GM18861 (cell line): Measurements from ENCODE around the gene NMD3.
"Not testable (repeated sequence)": the region's sequence is repeated elsewhere in the genome, so short reads cannot be mapped to it uniquely, and the experiment has no call there.

Experiments
- ATAC-seq: cut with Tn5 transposase; IDR thresholded peaks from one replicate; pipeline ENCODE4 v1.9.1; 2021; ENCODE audit not compliant: unreplicated experiment

Gene NMD3

DNA sequence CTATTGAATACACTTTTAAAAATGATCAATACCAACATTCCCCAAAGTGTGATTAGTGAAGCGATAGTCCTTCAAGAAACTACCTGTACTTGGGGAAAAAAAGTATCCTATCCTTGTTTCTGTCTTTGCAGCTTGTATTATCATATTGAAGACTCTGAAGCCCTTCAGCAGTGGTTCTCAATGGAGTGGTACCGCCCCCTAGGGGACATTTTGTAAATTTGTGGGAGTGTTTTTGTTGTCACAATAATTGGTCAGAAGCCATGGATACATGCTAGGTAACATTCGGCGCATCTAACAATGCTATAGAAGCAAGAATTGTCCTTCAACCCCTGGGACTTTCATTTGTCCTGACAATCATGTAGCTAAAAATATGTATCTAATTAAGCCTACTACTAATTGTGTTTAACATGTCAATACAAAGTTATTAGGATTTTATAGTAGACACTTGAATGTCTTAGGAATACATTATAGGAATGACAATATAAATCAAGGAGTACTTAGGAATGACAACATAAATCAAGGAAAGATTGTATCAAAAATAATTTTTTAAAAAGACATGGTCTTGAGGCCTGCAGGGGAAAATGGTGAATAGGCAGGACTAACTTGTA, 53.7 kb downstream of the NMD3 start:
- ATAC-seq = peak; percentile 90

DNA sequence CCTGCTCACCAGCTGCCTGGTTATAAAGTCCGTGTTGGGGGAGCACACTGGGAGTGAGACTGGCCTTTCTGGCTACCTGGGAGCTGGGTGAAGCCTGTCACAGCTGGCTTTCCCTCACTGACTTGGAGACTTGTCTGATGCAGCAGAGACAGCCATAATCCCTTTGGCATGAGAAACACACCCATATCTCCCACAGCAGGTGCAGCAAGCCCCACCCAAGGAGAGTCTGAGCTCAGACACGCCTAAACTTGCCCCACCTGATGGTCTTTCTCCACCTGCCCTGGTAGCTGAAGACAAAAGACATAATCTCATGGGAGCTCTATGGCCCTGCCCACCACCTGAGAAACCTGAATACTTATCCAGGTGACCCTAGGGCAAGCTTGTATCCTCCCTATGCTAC, 54.8 kb downstream of the NMD3 start:
- no peak for ATAC-seq

DNA sequence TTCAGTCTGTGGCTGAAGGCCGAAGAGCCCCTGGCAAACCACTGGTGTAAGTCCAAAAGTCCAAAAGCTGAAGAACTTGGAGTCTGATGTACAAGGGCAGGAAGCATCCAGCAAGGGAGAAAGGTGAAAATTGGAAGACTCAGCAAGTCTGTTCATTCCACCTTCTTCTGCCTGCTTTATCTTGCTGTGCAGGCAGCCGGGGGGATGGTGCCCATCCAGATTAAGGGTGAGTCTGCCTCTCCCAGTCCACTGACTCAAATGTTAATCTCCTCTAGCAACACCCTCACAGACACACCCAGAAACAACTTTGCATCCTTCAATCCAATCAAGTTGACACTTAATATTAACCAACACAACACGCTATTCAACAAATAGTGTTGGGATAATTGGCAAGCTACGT, 61.3 kb downstream of the NMD3 start:
- ATAC-seq = not testable (repeated sequence)

DNA sequence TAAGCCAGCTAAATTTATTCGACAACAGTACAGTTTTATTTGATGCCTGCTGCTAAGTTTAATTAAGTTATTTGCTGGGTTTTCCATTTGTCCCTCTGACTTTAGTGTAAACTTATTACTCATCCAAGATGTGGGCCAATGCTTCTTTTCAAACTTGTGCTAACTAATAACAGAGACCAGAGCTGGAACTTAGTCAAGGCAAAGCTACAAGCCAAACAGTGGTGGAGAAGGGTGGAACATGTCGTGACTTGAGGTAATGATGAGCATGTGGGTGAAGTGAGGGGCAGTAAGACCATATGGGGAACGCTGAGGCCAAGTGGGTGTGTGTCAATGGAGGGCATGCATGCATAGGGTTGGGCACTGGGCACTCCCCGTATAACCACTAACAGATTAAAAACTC, 63.9 kb downstream of the NMD3 start:
- no peak for ATAC-seq

DNA sequence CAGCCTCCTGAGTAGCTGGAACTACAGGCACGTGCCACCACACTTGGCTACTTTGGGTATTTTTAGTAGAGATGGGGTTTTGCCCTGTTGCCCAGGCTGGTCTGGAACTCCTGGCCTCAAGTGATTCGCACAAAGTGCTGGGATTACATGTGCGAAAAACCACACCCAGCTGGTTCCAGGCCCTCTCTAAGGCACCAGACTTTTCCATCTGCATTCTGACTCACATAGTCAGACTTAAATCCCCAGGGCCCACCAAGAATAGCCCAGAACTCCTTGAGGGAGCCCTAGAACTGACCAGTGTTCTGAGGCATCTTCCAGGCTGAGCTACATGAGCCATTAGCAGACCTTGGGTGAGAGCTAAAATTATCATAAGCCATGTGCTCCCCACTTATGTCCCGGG, 68.1 kb downstream of the NMD3 start:
- no peak for ATAC-seq

DNA sequence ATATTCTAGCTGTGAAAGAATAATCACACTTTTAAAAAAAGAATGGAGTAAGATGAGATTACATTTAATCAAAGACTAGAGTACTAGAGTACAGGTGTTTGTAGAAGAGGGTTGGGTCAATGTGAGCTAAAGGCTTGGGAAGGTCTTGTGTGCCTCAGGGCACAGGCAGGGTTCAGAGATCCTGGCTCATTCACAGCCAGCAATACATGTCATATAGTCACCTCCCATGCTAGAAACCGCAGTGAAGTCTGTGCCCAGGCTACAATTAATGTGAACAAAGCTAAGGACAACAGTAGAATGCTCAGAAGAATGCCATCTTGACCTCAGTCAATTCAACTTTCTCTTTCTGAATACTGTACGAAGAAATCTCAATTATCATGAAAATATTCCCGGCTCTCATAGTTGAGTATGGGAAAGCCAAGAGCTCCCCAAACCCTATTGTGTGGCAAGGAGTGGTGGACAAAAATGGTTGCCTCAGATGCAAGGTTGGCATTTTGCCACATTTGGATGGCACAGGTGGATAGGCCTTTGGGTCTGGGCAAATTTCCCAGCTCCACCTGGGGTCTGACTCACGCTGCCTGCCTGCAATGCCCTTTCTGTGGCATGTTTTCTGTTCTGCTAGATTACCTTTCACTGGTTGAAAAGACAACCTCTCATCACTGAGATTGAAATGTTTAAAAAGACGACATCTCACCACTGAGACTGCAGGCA, 70.2 kb downstream of the NMD3 start:
- no peak for ATAC-seq

DNA sequence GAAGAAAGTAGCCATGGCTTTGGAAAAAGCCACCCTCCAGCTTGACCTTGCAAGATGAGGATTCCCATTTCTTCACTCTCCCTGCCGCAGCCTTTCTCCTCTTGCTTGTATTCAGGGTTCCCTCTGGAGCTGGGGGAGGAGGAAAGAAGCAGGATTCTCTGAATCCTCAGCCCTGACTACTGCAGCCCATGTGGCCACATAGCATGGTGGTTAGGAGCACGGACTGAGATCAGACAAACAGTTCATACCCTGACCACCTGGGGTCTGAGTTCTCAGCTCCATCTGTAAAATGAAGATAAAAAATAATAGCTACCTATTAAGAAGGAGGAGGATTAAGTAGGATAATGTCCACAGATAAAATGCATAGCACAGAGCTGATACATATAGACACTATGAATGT, 72.3 kb downstream of the NMD3 start:
- no peak for ATAC-seq

DNA sequence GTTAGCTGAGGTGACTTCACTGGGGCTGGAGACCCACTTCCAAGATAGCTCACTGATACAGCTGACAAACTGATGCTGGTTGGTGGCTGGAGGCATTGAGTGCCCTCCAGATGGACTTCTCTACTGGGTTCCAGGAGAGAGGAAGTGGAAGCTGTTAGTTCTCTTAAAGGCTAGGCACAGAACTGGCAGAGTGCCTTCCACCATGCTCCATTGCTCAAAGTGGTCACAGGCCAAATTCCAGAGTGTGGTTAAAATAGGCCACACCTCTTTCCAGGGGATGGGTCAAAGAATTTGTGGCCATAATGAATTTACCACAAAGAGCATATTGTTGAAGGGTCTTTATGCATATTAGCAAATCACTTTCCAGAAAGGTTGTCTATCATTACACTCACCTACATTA, 74.2 kb downstream of the NMD3 start:
- no peak for ATAC-seq

DNA sequence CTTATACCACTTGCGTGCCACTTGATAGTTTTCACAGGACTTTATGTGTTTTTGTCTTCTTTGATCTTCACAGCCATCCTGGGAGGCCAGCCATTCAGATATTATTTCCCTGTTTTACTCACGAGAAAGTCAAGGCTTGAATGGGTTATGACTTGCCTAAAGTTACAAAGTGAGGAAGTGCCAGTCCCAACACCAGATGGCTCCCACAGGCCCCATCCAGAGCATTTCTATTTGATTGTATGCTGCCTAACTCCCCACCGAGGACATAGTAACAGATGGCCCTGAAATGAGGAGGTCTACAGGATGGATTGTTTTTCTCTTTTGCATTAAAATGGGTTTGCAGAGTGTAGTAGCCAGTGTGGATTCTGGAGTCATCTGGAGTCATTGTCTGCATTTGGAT, 75.7 kb downstream of the NMD3 start:
- ATAC-seq = no peak
